ENCODE data around the gene THTPA. TPM values are rescaled to one million over a fixed set of nuclear protein-coding genes. Genes with fewer than 3 reads are reported as not detected.

THTPA gene
- total and polyA plus RNA-seq, 2 of the 4 experiments (the other 2 are of a cell fraction), result 5.0 to 9.2 TPM

DNA sequence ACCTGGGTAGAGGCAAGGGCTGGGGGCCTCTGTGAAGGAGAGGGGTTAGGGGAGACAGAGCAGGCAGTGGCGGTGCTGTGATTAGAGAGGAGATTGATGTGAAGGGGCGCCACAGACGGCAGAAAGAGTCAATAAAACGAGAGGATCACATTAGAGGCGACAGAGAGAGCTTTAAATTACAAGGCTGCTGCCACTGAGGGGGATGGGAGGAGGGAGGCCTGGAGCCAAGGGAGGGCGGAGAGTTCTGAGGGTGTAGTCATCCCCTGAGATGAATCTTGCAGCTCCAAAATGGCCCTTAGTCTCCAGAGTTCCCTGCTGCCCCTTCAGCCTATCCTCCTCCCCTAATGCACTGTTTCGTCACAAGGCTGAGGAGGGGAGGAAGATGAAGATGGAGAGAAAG lies 17.3 kb upstream of the THTPA start:
- DNase-seq (peak; percentile 31), ATAC-seq (ENCODE audit: low read depth) (peak; percentile 86)
- in situ Hi-C loops (cut with MboI; ENCODE audit: low sequenced_read_pairs), result no loop called here
- no peak overlapping the region for H2BK5ac ChIP-seq (ENCODE audit: low read depth, low read length, poor library complexity, severe bottlenecking)
- no TSS peak for BruUV-seq (replicated peaks)
- no peaks in the 10 kb centered on the region; the same call in 1 of the 2 replicates for H4K20me1 ChIP-seq (ENCODE audit: insufficient read depth, low read length)
- H2AK5ac ChIP-seq (ENCODE audit: low read depth, low read length), result no peak overlapping the region
- H3K79me1 ChIP-seq (ENCODE audit: low read depth in 1 of 2, low read length in 2 of 2), result no peaks in the 10 kb centered on the region
- peak overlapping the region in 1 of 2 experiments; percentile 39; a peak in 2 of 4 replicates for H4K8ac ChIP-seq (ENCODE audit: low read depth in 2 of 2, low read length in 2 of 2)
- H3K9me1 ChIP-seq (ENCODE audit: insufficient read depth, low read length), result no peaks in the 10 kb centered on the region
- H3K4me3 ChIP-seq (ENCODE audit: insufficient read depth, low read depth, low read length), result no peak overlapping the region
- no peak overlapping the region for H2BK120ac ChIP-seq (ENCODE audit: low read depth, low read length)
- H2BK20ac ChIP-seq (ENCODE audit: low read depth, low read length), result no peak overlapping the region
- H4K5ac ChIP-seq (ENCODE audit: low read depth, low read length), result no peak overlapping the region; the same call in 1 of the 2 replicates
- 0% methylated on average over 3 of the region's 7 CpGs; no CpG with 5 or more reads in 1 of the 2 experiments for WGBS, 2 experiments (ENCODE audit: extremely low coverage in 2 of 2, insufficient read length in 1 of 2)
- no peak overlapping the region for H4K91ac ChIP-seq (ENCODE audit: insufficient read depth, low read depth, low read length)
- H3K36me3 ChIP-seq (ENCODE audit: control insufficient read depth, insufficient read depth, low read length), result no peaks in the 10 kb centered on the region
- no peak overlapping the region for H2BK15ac ChIP-seq (ENCODE audit: low read depth, low read length)
- no peaks in the 10 kb centered on the region for H3K9me3 ChIP-seq (ENCODE audit: control insufficient read depth, insufficient read depth, low read length)
- no peak overlapping the region for H3K27ac ChIP-seq (ENCODE audit: insufficient read depth, low read length)
- H3K9ac ChIP-seq (ENCODE audit: low read depth, low read length), result no peak overlapping the region
- POLR2A ChIA-PET (ENCODE audit: unreplicated experiment), result no interaction called here
- H3K27me3 ChIP-seq (ENCODE audit: control insufficient read depth, insufficient read depth, low read length), result no peaks in the 10 kb centered on the region
- peak overlapping the region; percentile 61 for H2AK9ac ChIP-seq (replicated peaks; ENCODE audit: low read depth, low read length, poor library complexity)
- dilution Hi-C loops (cut with HindIII; ENCODE audit: low sequenced_read_pairs, unreplicated experiment), result no loop called here
- TF ChIP-seq, protein P1, sequence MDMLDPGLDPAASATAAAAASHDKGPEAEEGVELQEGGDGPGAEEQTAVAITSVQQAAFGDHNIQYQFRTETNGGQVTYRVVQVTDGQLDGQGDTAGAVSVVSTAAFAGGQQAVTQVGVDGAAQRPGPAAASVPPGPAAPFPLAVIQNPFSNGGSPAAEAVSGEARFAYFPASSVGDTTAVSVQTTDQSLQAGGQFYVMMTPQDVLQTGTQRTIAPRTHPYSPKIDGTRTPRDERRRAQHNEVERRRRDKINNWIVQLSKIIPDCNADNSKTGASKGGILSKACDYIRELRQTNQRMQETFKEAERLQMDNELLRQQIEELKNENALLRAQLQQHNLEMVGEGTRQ (IDR thresholded peaks at IDR 0.05; ENCODE audit: low read depth, low read length), result no peak
- TF ChIP-seq, protein P2, sequence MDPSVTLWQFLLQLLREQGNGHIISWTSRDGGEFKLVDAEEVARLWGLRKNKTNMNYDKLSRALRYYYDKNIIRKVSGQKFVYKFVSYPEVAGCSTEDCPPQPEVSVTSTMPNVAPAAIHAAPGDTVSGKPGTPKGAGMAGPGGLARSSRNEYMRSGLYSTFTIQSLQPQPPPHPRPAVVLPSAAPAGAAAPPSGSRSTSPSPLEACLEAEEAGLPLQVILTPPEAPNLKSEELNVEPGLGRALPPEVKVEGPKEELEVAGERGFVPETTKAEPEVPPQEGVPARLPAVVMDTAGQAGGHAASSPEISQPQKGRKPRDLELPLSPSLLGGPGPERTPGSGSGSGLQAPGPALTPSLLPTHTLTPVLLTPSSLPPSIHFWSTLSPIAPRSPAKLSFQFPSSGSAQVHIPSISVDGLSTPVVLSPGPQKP (IDR thresholded peaks at IDR 0.05; ENCODE audit: borderline replicate concordance, low read depth, low read length), result no peak
- TF ChIP-seq FOS (IDR thresholded peaks at IDR 0.05; ENCODE audit: low read depth, low read length) (no peak), MAZ (IDR thresholded peaks at IDR 0.05; ENCODE audit: borderline replicate concordance, low read depth, low read length) (no peak), CHD1 (IDR thresholded peaks at IDR 0.05; ENCODE audit: low read depth, low read length) (no peak), CEBPB (IDR thresholded peaks at IDR 0.05; ENCODE audit: low read depth, low read length) (no peak), RAD21 (IDR thresholded peaks at IDR 0.05; ENCODE audit: low read length) (no peak), MXI1 (IDR thresholded peaks at IDR 0.05; ENCODE audit: borderline replicate concordance, low read depth, low read length) (no peak), RCOR1 (IDR thresholded peaks at IDR 0.05; ENCODE audit: insufficient replicate concordance, low read length) (no peak), MAFK (IDR thresholded peaks at IDR 0.05; ENCODE audit: low read depth, low read length) (no peak), RFX5 (IDR thresholded peaks at IDR 0.05; ENCODE audit: low read depth, low read length) (no peak)
- no peak overlapping the region; the same call in 1 of the 2 replicates for H3K14ac ChIP-seq (replicated peaks; ENCODE audit: low read depth, low read length)
- no peak overlapping the region for H3K18ac ChIP-seq (ENCODE audit: low read depth, low read length)
- no peak overlapping the region for H3K56ac ChIP-seq (ENCODE audit: extremely low read depth, insufficient read depth, low read length)
- no peak overlapping the region for H3K4ac ChIP-seq (ENCODE audit: low read depth, low read length)
- peak overlapping the region; percentile 46; the same call in 1 of the 2 replicates for H3K23ac ChIP-seq (ENCODE audit: low read depth, low read length)
- peak overlapping the region; percentile 69 for H2AFZ ChIP-seq (replicated peaks; ENCODE audit: low read length, poor library complexity)
- intact Hi-C loops (cut with micrococcal nuclease), result no loop called here
- CTCF ChIA-PET, result interaction anchor here (0.6 kb wide), 1 partner anchor 49 kb away, joined by 3 read pairs; no protein-coding TSS in a partner anchor
- peaks cover 6% of the 10 kb centered on the region for H3K4me1 ChIP-seq (ENCODE audit: control insufficient read depth, insufficient read depth, low read length)
- H3K4me2 ChIP-seq (ENCODE audit: low read depth, low read length), result no peak overlapping the region

Data from IMR-90 (cell line).